Posterior cingulate gyrus (tissue), 11 donors: Measurements from ENCODE around the gene USH2A.
A peak's percentile ranks its signal among the peaks of the same experiment; 100 is the strongest.

ENCODE experiments used
- DNase-seq, 10 donors: peaks; one replicate each; pipeline versions ENCODE4 v3.0.0 to v3.0.0-alpha.2; 2020 to 2021; ENCODE audit warnings: mixed read lengths in 3 of 10
- intact Hi-C: fragments of 100-400 bp; cut with DNase I; formaldehyde crosslinking; loops from one replicate; pipeline ENCODE4 v1.15.1; 2023

The USH2A gene, protein sequence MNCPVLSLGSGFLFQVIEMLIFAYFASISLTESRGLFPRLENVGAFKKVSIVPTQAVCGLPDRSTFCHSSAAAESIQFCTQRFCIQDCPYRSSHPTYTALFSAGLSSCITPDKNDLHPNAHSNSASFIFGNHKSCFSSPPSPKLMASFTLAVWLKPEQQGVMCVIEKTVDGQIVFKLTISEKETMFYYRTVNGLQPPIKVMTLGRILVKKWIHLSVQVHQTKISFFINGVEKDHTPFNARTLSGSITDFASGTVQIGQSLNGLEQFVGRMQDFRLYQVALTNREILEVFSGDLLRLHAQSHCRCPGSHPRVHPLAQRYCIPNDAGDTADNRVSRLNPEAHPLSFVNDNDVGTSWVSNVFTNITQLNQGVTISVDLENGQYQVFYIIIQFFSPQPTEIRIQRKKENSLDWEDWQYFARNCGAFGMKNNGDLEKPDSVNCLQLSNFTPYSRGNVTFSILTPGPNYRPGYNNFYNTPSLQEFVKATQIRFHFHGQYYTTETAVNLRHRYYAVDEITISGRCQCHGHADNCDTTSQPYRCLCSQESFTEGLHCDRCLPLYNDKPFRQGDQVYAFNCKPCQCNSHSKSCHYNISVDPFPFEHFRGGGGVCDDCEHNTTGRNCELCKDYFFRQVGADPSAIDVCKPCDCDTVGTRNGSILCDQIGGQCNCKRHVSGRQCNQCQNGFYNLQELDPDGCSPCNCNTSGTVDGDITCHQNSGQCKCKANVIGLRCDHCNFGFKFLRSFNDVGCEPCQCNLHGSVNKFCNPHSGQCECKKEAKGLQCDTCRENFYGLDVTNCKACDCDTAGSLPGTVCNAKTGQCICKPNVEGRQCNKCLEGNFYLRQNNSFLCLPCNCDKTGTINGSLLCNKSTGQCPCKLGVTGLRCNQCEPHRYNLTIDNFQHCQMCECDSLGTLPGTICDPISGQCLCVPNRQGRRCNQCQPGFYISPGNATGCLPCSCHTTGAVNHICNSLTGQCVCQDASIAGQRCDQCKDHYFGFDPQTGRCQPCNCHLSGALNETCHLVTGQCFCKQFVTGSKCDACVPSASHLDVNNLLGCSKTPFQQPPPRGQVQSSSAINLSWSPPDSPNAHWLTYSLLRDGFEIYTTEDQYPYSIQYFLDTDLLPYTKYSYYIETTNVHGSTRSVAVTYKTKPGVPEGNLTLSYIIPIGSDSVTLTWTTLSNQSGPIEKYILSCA (N-terminal part only)

GRCh38 chr1:216422821-216423520, at the start of gene USH2A:
Gene USH2A (minus strand): TSS chr1:216423448. CDS start chr1:216422336, 1,112 bp downstream.
- intact Hi-C loops, result no loop called here
- DNase-seq, result peak in 1 of 10 donors; percentile 32

- intact Hi-C loops, result no loop called here
- no peak for DNase-seq
Measured at GRCh38 chr1:216466162-216466801, 43.0 kb upstream of the USH2A start.

GRCh38 chr1:216464489-216464888, 41.2 kb upstream of the USH2A start:
- intact Hi-C loops, result no loop called here
- DNase-seq, result no peak

- DNase-seq, result no peak
- intact Hi-C loops, result no loop called here
Measured at GRCh38 chr1:216462066-216462775, 39.0 kb upstream of the USH2A start.

DNA sequence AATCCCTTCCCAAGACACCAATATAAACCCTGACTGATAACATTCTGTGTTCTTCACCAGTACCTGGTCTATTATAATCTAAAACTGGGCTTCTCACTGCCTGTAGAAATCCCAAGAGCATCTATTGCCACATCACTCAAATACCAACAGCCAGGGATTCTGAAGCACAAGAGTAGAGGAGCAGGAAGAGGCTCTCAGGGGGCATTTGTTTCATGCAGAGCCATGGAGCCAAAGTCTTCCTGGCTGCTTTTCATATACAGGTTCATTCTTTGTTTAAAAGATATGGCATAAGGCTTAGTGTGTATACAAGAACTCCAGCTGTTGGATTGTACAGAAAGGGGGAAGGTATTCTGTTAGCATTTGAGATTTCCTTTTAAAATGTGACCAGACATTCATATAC, 38.2 kb upstream of the USH2A start:
- intact Hi-C loops, result no loop called here
- no peak for DNase-seq

GRCh38 chr1:216459651-216460207, 36.5 kb upstream of the USH2A start:
- DNase-seq, result no peak
- intact Hi-C loops, result no loop called here

GRCh38 chr1:216458812-216459211, 35.6 kb upstream of the USH2A start:
- intact Hi-C loops, result no loop called here
- no peak for DNase-seq

DNA sequence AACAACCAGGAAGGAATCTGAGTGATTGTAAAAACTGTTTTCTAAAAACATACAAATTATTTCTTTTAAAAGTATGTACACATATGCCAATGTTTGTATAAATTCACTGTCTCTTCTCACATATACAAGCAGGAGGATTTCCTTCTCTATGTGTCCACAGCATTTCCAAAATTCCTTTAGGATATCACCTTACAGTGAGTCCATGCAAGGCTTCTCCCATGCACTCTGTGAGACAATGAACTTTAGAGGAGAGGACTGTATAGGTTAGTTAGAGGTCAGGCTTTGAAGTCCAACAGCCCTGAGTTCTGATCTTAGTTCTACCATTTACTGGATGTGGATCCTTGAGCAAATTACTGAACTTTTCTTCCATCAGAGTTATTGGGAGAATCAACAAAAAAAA, 34.1 kb upstream of the USH2A start:
- intact Hi-C loops, result no loop called here
- no peak for DNase-seq

GRCh38 chr1:216456682-216457081, 33.4 kb upstream of the USH2A start:
- no peak for DNase-seq
- intact Hi-C loops, result no loop called here

DNA sequence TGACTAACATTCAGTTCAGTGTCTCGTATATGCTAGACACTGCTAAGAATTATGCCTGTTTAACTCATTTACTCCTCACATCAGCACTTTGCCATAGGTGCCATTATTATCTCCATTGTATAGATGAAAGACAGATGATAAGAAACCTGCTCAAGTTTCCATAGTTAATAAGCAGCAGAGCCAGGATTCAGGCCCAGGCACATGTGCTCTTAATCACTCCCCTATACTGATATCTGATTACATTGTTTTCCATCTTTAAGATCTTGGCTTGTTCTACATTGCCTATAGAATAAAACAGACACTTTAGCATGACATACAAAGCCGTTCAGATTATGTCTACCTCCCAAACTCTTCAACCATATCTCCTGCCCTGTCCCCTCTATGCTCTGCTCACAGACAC, 30.5 kb upstream of the USH2A start:
- intact Hi-C loops, result no loop called here
- no peak for DNase-seq

- intact Hi-C loops, result no loop called here
- no peak for DNase-seq
Measured at GRCh38 chr1:216450227-216450626, 27.0 kb upstream of the USH2A start.

DNA sequence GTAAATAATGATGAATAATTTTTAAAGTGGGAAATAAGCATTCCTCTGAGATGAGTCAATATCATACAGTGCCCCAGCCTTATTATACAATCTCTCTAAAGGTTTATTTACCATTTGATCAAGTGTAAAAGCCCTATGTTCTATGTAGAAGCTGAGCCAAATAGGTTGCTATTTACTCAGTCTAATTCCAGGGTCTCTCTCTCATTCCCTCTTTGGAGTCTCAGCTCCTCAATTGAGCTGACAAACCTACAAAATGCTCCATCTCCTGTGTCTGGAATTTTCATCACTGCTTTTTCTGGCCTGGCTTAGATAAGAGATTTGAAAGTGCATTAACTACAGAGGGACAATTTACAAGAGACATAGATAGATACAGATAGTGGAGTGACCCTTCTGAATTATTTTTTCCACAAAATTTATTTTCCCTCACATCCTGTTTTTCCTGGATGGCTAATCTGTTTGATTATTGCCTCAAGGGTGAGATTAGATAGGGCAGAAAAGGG, 24.8 kb upstream of the USH2A start:
- DNase-seq, result no peak
- intact Hi-C loops, result no loop called here

- intact Hi-C loops, result no loop called here
- no peak for DNase-seq
Measured at GRCh38 chr1:216437603-216438002, 14.4 kb upstream of the USH2A start.

DNA sequence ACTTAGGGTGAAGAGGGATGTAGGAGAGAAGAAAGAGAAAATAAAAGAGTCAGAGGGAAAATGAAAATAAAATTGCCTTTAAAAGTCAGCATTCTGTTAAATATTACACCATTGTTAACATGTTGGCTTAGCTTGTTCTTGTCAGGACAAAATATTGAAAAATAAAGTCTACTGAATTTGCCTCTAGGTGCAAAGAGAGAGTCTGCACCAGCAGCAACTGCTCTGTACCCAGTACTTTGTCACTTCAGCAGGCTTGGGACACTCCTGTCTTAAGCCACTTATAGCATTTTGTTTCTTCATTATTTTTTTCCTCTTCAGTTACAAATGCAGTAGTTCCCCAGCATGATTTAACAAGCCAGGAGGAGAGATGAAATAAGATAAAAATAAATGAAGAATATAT, 11.0 kb upstream of the USH2A start:
- no peak for DNase-seq
- intact Hi-C loops, result no loop called here

GRCh38 chr1:216433175-216433574, 9.9 kb upstream of the USH2A start:
- no peak for DNase-seq
- intact Hi-C loops, result no loop called here

DNA sequence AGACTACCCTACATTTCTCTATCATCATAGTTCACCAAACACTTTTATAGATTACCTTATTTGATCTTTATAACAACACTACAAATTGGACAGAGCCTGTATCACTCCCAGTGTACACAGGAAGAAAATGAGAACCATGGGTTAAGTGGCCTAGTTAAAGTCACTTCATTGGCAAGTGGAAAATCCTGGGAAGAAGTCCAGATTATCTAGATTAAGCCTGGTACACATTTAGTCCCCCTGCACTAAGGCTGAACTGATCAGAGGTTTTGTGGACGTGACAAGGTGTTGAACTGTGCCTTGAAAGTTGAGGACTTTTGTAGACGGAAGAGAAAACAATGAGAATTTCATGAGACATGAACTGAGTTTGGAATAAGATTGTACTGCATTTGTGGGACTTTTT, 7.5 kb upstream of the USH2A start:
- intact Hi-C loops, result no loop called here

DNA sequence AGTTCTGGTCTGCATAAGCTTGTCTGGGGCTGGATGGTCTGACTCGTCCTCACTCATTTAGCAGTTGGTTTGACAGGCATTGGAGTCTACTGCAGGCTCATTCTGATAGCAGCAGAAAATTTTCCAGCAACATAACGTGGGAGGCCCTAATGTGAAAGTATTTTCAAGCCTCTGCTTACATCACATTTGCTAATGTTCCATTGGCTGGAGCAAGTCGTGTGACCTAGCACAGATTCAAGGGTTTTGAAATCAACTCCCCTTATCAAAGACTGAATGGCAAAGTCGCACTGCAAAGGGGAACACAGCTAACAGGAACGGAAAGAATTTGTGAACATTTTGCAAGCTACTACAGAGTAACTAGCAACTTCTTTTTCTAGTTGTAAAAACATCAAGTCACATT, 2.3 kb upstream of the USH2A start:
- intact Hi-C loops, result no loop called here
- no peak for DNase-seq

More for the DNA sequence above, 7.5 kb upstream of the USH2A start:
- no peak for DNase-seq

- no peak for DNase-seq
- intact Hi-C loops, result no loop called here
Measured at GRCh38 chr1:216420746-216421145, 2.5 kb downstream of the USH2A start.

DNA sequence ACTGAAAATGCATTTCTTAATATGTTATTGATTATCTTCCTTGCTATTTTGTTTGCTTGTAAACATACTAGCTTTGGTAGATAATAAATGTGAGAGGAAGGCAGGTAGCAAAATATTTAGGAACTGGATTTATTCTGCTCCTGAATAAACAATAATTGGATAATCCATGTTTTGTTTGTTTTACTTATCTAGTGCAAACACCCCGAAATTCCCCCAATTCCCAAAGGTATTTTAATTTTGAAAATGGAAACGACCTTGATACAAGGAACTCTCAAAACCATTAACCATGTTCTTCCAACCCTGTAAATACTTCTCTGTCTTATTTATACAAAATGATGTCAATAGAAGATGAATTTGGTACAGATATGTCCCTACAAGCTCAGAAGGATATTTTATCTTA, 3.0 kb downstream of the USH2A start:
- DNase-seq, result no peak
- intact Hi-C loops, result no loop called here
